Measurements from ENCODE around the gene HLA-F.

HLA-F gene

GRCh38 chr6:29757282-29757681 is 34.0 kb downstream of the HLA-F start:
- Histone ChIP-seq H3K4me1 (ENCODE audit: control insufficient read depth, low read depth, low read length) (peaks cover 52% of the 10 kb centered on the region), H3K27ac (ENCODE audit: low read length) (no peak overlapping the region), H3K9me3 (ENCODE audit: control insufficient read depth, low read depth, low read length) (no peaks in the 10 kb centered on the region), H3K9ac (ENCODE audit: low read length) (no peak overlapping the region), H3K4me3 (ENCODE audit: low read length) (no peak overlapping the region), H3K27me3 (ENCODE audit: control insufficient read depth, insufficient read depth, low read length) (peaks cover 6% of the 10 kb centered on the region), H3K36me3 (ENCODE audit: control insufficient read depth, low read depth, low read length) (no peaks in the 10 kb centered on the region)

GRCh38 chr6:29757701-29758293 is 34.6 kb downstream of the HLA-F start:
- H3K9ac ChIP-seq (ENCODE audit: low read length), result no peak overlapping the region
- no peak overlapping the region for H3K27ac ChIP-seq (ENCODE audit: low read length)

DNA sequence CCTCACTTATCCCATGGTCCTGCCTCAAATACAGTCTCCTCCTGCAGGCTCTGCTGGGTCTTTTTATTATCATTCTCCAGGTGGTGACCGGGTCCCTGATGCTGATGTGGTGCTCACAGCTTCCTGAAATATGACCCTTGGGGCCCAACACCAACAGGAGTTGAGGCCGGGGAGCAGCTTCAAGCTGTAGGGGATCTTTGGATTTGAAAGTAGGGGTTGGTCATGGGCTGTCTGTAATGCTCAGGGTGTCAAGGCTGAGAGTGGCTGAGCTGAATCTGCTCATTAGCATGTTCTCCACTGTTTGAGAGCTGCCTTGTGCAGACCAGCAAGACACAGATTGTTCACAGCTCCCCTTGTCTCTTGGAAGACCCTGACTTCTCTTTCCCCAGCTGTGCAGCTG is 35.5 kb downstream of the HLA-F start:
- Histone ChIP-seq H3K9me3 (ENCODE audit: control insufficient read depth, low read depth, low read length) (no peaks in the 10 kb centered on the region), H3K9ac (ENCODE audit: low read length) (no peak overlapping the region), H3K4me1 (ENCODE audit: control insufficient read depth, low read depth, low read length) (peaks cover 55% of the 10 kb centered on the region), H3K27ac (ENCODE audit: low read length) (peak overlapping the region; percentile 53), H3K4me3 (ENCODE audit: low read length) (no peak overlapping the region), H3K36me3 (ENCODE audit: control insufficient read depth, low read depth, low read length) (no peaks in the 10 kb centered on the region), H3K27me3 (ENCODE audit: control insufficient read depth, insufficient read depth, low read length) (no peaks in the 10 kb centered on the region)

More at GRCh38 chr6:29757701-29758293, 34.6 kb downstream of the HLA-F start:
- Histone ChIP-seq H3K9me3 (ENCODE audit: control insufficient read depth, low read depth, low read length) (no peaks in the 10 kb centered on the region), H3K27me3 (ENCODE audit: control insufficient read depth, insufficient read depth, low read length) (peaks cover 1% of the 10 kb centered on the region), H3K4me3 (ENCODE audit: low read length) (no peak overlapping the region), H3K36me3 (ENCODE audit: control insufficient read depth, low read depth, low read length) (no peaks in the 10 kb centered on the region), H3K4me1 (ENCODE audit: control insufficient read depth, low read depth, low read length) (peaks cover 55% of the 10 kb centered on the region)

DNA sequence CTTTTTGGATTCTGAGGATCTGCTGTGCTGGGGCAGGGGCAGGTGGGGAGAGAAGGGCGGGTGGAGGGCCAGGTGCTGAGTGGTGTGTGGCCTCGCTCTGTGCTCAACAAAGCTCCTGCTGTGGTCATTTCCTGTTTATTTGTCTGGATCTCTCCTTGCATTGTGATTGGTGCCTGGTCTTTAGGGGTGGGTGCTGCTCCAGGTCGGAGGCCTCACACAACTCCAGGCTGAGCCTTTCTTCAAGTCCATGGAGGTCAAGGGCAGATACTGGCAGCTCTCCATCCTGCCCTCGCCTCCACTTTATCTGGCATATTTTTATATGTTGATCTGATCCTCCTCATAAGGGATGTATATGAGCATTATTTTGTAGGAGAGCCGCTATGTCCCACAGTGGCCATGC is 36.2 kb downstream of the HLA-F start:
- no peaks in the 10 kb centered on the region for H3K27me3 ChIP-seq (ENCODE audit: control insufficient read depth, insufficient read depth, low read length)
- H3K36me3 ChIP-seq (ENCODE audit: control insufficient read depth, low read depth, low read length), result no peaks in the 10 kb centered on the region
- H3K4me3 ChIP-seq (ENCODE audit: low read length), result no peak overlapping the region
- H3K4me1 ChIP-seq (ENCODE audit: control insufficient read depth, low read depth, low read length), result peaks cover 55% of the 10 kb centered on the region
- peak overlapping the region; percentile 56 for H3K27ac ChIP-seq (ENCODE audit: low read length)
- H3K9ac ChIP-seq (ENCODE audit: low read length), result peak overlapping the region; percentile 6
- H3K9me3 ChIP-seq (ENCODE audit: control insufficient read depth, low read depth, low read length), result no peaks in the 10 kb centered on the region

GRCh38 chr6:29760328-29760727 is 37.1 kb downstream of the HLA-F start:
- Histone ChIP-seq H3K9me3 (ENCODE audit: control insufficient read depth, low read depth, low read length) (no peaks in the 10 kb centered on the region), H3K9ac (ENCODE audit: low read length) (peak overlapping the region; percentile 6), H3K27ac (ENCODE audit: low read length) (peak overlapping the region; percentile 56), H3K36me3 (ENCODE audit: control insufficient read depth, low read depth, low read length) (no peaks in the 10 kb centered on the region), H3K4me3 (ENCODE audit: low read length) (no peak overlapping the region), H3K27me3 (ENCODE audit: control insufficient read depth, insufficient read depth, low read length) (no peaks in the 10 kb centered on the region), H3K4me1 (ENCODE audit: control insufficient read depth, low read depth, low read length) (peaks cover 53% of the 10 kb centered on the region)

DNA sequence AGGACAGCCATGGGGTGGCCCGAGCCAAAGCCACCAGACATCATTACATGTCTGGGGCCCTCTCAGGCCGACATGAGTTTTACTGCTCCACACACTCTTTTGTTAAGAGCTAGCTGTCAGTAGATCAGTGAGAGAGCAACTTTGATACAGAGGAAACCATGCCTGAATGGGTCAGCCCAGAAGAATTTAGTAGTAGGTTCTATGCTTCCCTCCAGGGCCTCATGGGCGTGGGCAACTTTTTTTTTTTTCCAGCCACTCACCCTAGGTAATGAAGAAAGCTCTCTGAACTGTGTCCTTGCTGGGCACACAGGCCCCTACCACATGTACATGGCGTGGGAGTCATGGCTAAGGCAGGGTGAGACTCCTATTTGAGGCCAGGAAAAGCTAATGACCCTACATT is 38.8 kb downstream of the HLA-F start:
- no peaks in the 10 kb centered on the region for H3K27me3 ChIP-seq (ENCODE audit: control insufficient read depth, insufficient read depth, low read length)

GRCh38 chr6:29762781-29763214 is 39.6 kb downstream of the HLA-F start:
- H3K27me3 ChIP-seq (ENCODE audit: control insufficient read depth, insufficient read depth, low read length), result no peaks in the 10 kb centered on the region
- H3K4me1 ChIP-seq (ENCODE audit: control insufficient read depth, low read depth, low read length), result peaks cover 31% of the 10 kb centered on the region
- no peak overlapping the region for H3K27ac ChIP-seq (ENCODE audit: low read length)
- no peaks in the 10 kb centered on the region for H3K9me3 ChIP-seq (ENCODE audit: control insufficient read depth, low read depth, low read length)
- no peaks in the 10 kb centered on the region for H3K36me3 ChIP-seq (ENCODE audit: control insufficient read depth, low read depth, low read length)
- H3K4me3 ChIP-seq (ENCODE audit: low read length), result no peak overlapping the region
- no peak overlapping the region for H3K9ac ChIP-seq (ENCODE audit: low read length)

More for the DNA sequence above, 38.8 kb downstream of the HLA-F start:
- peaks cover 38% of the 10 kb centered on the region for H3K4me1 ChIP-seq (ENCODE audit: control insufficient read depth, low read depth, low read length)
- H3K9me3 ChIP-seq (ENCODE audit: control insufficient read depth, low read depth, low read length), result no peaks in the 10 kb centered on the region
- H3K9ac ChIP-seq (ENCODE audit: low read length), result no peak overlapping the region
- no peak overlapping the region for H3K4me3 ChIP-seq (ENCODE audit: low read length)
- no peak overlapping the region for H3K27ac ChIP-seq (ENCODE audit: low read length)
- no peaks in the 10 kb centered on the region for H3K36me3 ChIP-seq (ENCODE audit: control insufficient read depth, low read depth, low read length)

GRCh38 chr6:29763491-29764289 is 40.5 kb downstream of the HLA-F start:
- H3K27me3 ChIP-seq (ENCODE audit: control insufficient read depth, insufficient read depth, low read length), result no peaks in the 10 kb centered on the region
- H3K4me1 ChIP-seq (ENCODE audit: control insufficient read depth, low read depth, low read length), result peaks cover 22% of the 10 kb centered on the region

GRCh38 chr6:29764422-29765196 is 41.4 kb downstream of the HLA-F start:
- peaks cover 13% of the 10 kb centered on the region for H3K4me1 ChIP-seq (ENCODE audit: control insufficient read depth, low read depth, low read length)
- H3K27me3 ChIP-seq (ENCODE audit: control insufficient read depth, insufficient read depth, low read length), result no peaks in the 10 kb centered on the region
- H3K9me3 ChIP-seq (ENCODE audit: control insufficient read depth, low read depth, low read length), result no peaks in the 10 kb centered on the region
- no peak overlapping the region for H3K9ac ChIP-seq (ENCODE audit: low read length)
- no peak overlapping the region for H3K27ac ChIP-seq (ENCODE audit: low read length)
- H3K36me3 ChIP-seq (ENCODE audit: control insufficient read depth, low read depth, low read length), result no peaks in the 10 kb centered on the region
- H3K4me3 ChIP-seq (ENCODE audit: low read length), result no peak overlapping the region

More at GRCh38 chr6:29763491-29764289, 40.5 kb downstream of the HLA-F start:
- H3K36me3 ChIP-seq (ENCODE audit: control insufficient read depth, low read depth, low read length), result no peaks in the 10 kb centered on the region
- H3K9ac ChIP-seq (ENCODE audit: low read length), result no peak overlapping the region
- no peak overlapping the region for H3K27ac ChIP-seq (ENCODE audit: low read length)
- no peaks in the 10 kb centered on the region for H3K9me3 ChIP-seq (ENCODE audit: control insufficient read depth, low read depth, low read length)
- no peak overlapping the region for H3K4me3 ChIP-seq (ENCODE audit: low read length)

DNA sequence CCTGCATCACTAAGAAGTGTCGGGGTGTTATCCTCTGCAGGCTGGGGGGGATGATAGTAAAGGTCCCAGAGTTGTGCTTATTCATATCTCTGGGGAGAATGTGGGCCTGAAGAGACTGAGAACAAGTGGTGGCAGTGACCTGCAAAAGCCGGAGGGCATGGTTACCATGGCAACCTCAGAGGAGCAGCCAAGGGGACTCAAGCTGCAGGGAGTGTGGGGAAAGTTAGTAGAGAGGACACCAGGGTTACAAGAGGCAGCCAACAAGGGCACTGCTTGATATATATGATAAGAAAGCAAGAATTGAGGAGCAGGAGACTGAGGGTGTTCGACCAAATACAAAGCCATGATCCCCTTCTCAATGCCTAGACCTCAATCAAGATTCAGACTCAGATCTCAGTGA is 46.1 kb downstream of the HLA-F start:
- H3K36me3 ChIP-seq (ENCODE audit: control insufficient read depth, low read depth, low read length), result no peaks in the 10 kb centered on the region
- no peak overlapping the region for H3K4me3 ChIP-seq (ENCODE audit: low read length)
- H3K9ac ChIP-seq (ENCODE audit: low read length), result no peak overlapping the region
- no peaks in the 10 kb centered on the region for H3K27me3 ChIP-seq (ENCODE audit: control insufficient read depth, insufficient read depth, low read length)
- no peak overlapping the region for H3K27ac ChIP-seq (ENCODE audit: low read length)
- H3K9me3 ChIP-seq (ENCODE audit: control insufficient read depth, low read depth, low read length), result no peaks in the 10 kb centered on the region
- no peaks in the 10 kb centered on the region for H3K4me1 ChIP-seq (ENCODE audit: control insufficient read depth, low read depth, low read length)

- H3K27ac ChIP-seq (ENCODE audit: low read length), result no peak overlapping the region
- no peaks in the 10 kb centered on the region for H3K4me1 ChIP-seq (ENCODE audit: control insufficient read depth, low read depth, low read length)
- no peaks in the 10 kb centered on the region for H3K36me3 ChIP-seq (ENCODE audit: control insufficient read depth, low read depth, low read length)
- H3K27me3 ChIP-seq (ENCODE audit: control insufficient read depth, insufficient read depth, low read length), result no peaks in the 10 kb centered on the region
- no peak overlapping the region for H3K4me3 ChIP-seq (ENCODE audit: low read length)
- H3K9ac ChIP-seq (ENCODE audit: low read length), result no peak overlapping the region
- no peaks in the 10 kb centered on the region for H3K9me3 ChIP-seq (ENCODE audit: control insufficient read depth, low read depth, low read length)
Observed at GRCh38 chr6:29770306-29770705, 47.1 kb downstream of the HLA-F start.
